GM12892 (cell line): ENCODE measurements around the gene APOH.

Experiments used
- POLR2A ChIP-seq: IDR thresholded peaks from 2 replicates; pipeline ENCODE4 v1.6.1; 2011; ENCODE audit warnings: low read depth, low read length, control low read depth
- POLR2AphosphoS5 ChIP-seq: IDR thresholded peaks from 2 replicates; pipeline ENCODE4 v1.6.1; 2011; ENCODE audit warnings: low read depth, low read length, control low read depth

DNA sequence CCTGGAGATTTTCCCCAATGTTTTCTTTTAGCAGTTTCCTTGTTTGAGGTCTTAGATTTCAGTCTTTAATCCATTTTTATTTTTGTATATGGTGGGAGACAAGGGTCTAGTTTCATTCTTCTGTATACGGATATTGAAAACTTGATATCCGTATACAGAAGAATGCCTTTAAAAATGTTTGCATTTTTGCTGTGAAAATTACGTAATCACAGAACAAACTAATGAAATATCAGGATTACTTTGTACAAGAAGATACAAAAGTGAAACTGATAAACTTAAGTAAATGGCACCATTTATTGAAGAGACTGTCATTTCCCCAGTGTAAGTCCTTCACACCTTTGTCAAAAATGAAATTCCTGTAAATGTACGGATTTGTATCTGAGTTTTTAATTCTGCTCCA lies 50.6 kb downstream of the APOH start:
- TF ChIP-seq POLR2AphosphoS5 (no peak), POLR2A (no peak)
